GM21529 (cell line): ENCODE data around the gene FAM184A.
"Not testable (repeated sequence)": the region's sequence is repeated elsewhere in the genome, so short reads cannot be mapped to it uniquely, and the experiment has no call there.

ENCODE experiments used
- ATAC-seq: cut with Tn5 transposase; IDR thresholded peaks from one replicate; pipeline ENCODE4 v1.9.1; 2021; ENCODE audit not compliant: unreplicated experiment

Gene FAM184A

GRCh38 chr6:119097815-119098361 lies 19.4 kb upstream of the FAM184A start:
- ATAC-seq: not testable (repeated sequence)

DNA sequence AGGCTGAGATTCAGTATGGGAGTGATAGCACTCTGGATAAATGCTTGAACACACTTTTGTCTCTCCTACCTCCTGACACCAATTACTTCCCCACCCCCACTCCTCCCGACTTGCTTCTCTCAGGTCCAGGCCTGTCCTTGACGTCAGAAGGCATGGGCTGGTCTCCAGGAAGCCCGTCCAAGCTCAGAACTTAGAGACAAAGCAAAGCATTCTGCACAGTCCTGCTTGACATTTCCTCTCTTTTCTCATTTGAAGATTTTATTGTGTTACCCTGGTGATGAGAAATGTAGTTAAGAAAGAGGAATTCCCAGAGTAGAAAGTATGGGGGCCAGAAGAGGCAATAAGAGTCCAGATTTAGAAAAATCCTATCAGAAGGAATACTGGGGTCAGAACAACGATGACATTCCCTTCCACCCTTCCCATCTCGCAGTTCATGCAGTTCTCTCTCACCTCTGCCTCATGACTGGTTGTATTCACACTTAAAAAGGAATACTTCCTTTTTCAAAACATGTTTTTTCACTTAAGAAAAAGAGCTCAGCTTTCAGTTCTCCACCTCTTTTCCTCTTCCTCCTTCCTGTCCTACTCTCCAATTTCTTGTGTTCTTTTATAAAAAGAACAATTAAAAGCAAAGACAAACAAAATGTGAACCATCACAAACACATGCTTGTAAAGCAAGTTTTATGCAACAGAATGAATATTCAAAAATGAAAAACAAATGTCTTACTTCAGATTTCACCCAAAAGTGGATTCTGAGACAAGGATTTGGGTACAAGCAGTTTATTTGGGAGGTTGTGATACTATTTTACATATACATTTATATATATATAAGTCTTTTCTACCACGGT lies 18.5 kb upstream of the FAM184A start:
- no peak for ATAC-seq

GRCh38 chr6:119090256-119090655 lies 11.8 kb upstream of the FAM184A start:
- no peak for ATAC-seq

GRCh38 chr6:119084784-119085183 lies 6.3 kb upstream of the FAM184A start:
- no peak for ATAC-seq

GRCh38 chr6:119083007-119083406 lies 4.5 kb upstream of the FAM184A start:
- no peak for ATAC-seq

- ATAC-seq: no peak
Measured at GRCh38 chr6:119079283-119079809, 882 bp upstream of the FAM184A start.

GRCh38 chr6:119077643-119078375 lies 655 bp downstream of the FAM184A start:
- peak; percentile 43 for ATAC-seq

DNA sequence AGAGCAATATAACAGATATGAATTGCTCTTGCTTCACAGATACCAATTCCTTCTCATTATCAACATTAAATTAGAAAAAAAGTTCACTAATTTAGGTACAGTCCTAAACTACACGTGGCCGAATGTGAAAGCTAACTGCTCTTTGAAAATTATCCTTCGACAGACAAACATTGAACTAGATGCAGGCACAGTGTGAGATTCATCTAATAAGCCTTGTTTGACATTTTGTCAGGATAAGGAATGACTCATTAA lies 1.1 kb downstream of the FAM184A start:
- no peak for ATAC-seq

- ATAC-seq: no peak
Measured at GRCh38 chr6:119076576-119077390, 1.7 kb downstream of the FAM184A start.

DNA sequence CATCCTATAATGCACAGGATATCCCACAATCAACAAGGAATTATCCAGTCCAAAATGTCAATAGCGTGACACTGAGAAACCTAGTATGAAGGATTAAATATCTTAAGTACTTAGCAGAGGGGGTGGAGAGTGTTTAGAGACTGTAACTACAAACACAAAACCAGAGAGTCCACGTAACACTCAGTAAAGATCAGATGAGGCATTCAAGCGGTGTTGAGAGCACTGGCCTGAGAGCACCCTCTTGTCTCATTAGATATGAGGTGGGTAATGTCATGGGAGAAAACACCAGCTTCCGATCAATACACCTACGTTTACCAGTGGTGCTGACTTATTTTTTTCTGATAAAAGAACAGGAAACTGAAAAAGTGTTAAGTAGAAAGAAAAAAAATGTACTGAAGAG lies 2.3 kb downstream of the FAM184A start:
- no peak for ATAC-seq

- ATAC-seq: no peak
Measured at GRCh38 chr6:119075200-119075981, 3.1 kb downstream of the FAM184A start.

GRCh38 chr6:119073307-119074051 lies 5.0 kb downstream of the FAM184A start:
- ATAC-seq: no peak

DNA sequence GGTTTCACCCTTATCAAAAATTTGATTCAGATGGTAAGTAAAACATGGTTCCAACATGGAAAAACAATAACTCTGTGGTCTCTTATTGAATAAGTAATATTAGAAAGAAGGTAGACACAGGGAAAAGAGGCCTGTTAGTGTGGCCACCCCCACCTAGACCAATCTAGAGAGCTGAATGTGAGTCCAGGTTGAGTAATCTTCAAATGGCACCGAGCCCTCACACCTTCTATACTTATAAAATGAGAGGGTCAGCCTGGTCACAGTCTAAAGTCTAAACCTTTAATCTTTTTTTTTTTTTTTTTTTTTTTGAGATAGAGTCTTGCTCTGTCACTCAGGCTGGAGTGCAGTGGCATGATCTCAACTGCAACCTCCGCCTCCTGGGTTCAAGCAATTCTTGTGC lies 6.9 kb downstream of the FAM184A start:
- no peak for ATAC-seq

GRCh38 chr6:119067091-119067490 lies 11.4 kb downstream of the FAM184A start:
- no peak for ATAC-seq

DNA sequence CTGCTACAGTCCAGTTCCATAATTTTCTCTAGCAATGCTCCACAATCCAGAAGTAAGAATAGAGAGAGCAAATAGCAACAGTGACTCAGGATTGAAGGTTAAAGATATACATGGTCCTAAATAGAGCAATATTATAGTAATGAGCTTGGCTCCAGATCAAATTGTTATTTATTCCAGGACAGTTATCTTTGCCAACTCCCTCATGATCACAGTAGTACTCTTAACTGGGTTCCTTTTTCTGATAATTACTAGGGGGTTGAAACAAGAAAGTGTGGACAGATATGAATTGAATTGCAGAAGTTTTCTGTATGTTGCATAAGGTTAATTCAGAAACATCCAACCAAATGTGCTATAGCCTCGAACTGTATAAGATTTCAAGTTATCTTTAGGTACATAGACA lies 11.9 kb downstream of the FAM184A start:
- ATAC-seq: no peak

DNA sequence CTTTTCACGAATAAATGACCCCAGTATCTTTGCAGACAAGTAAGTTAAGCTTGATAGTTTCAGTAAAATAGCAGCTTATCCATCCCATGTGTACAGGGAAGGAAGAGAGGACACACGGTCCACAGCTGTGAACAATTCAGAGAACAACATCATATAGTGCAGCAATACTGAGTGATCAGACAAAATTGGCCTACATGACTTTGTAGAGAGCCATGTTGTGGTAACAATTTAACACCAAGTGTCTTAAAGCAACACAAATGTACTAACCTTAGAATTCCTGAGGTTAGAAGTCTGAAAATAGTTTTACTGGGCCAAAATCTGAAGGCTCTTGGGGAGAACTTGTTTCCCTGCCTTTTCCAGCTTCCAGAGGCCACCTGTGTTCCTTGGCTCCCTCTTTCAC lies 12.5 kb downstream of the FAM184A start:
- ATAC-seq: no peak

DNA sequence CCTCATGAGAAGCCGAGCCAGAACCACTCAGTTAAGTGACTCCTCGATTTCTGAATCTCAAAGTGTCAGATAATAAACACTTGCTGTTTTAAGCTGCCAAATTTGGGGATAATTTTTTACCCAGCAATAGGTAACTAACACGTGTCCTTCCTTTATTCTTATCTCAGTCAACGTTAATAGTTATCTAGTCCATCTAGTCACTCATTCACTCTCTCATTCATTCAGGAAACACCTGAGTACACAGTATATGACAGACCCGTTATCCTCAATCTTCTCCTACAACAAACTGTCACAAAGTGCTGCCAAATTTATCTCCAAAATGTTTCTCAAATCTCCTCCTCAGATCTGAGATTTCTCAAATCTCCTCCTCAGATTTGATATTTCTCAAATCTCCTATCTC lies 13.1 kb downstream of the FAM184A start:
- ATAC-seq: no peak

DNA sequence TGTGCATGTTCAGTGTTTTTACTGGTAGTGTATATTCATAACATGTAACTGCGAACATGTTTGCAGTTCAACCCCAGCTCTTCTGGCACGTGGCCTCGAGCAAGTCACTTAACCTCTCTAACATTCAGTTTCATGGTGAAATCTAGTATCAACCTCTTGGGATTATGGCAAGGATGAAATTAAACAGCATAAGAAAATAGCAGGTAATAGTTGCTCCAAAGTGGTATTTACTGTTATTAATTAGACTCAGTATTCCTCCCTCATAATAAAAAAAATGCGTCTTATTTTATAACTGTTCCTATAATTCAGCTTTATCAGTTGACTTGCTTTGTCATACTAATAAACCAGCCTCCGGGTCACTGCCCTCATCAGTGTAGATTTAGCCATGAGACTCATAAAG lies 15.0 kb downstream of the FAM184A start:
- ATAC-seq: no peak

DNA sequence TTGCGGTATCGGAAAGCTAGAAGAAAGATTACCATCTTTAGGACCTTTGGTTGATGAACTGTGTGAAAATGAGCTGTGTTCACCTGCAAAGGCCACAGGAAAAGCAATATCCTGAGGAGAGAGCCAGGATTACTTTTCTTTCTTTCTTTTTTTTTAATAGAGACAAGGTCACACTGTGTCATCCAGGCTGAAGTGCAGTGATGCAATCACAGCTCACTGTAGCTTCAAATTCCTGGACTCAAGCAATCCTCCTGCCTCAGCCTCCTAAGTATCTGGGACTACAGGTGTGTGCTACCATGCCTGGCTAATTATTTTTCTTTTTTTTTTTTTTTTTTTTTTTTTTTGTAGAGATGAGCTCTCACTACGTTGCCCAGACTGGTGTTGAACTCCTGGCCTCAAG lies 17.2 kb downstream of the FAM184A start:
- ATAC-seq: no peak
